GM23338 (cell line): Measurements from ENCODE around the gene DAD1. TPM values are rescaled to one million over a fixed set of nuclear protein-coding genes. Genes with fewer than 3 reads are reported as not detected.

ENCODE experiments used
- ATAC-seq: fragments of 200-7000 bp; cut with Tn5 transposase; 3 replicates; pipeline ENCODE4 v1.9.1; 2020
- DNase-seq: peaks from one replicate; pipeline ENCODE4 v3.0.0-alpha.2; 2015; ENCODE audit warnings: low spot score
- H2AFZ ChIP-seq: fragments of 200-600 bp; sonication (generic); 2 replicates; pipeline ENCODE4 v1.8.0; 2016; ENCODE audit warnings: antibody characterized with exemption, mild to moderate bottlenecking, moderate library complexity
- H3F3A ChIP-seq: fragments of 200-600 bp; sonication (generic); replicated peaks from 2 replicates; pipeline ENCODE4 v1.8.0; 2017; ENCODE audit warnings: antibody characterized with exemption, mixed run types, low read depth
- H3K27ac ChIP-seq: fragments of 200-600 bp; sonication (generic); 2 replicates; pipeline ENCODE4 v1.6.1; 2016; ENCODE audit warnings: low read depth
- H3K27me3 ChIP-seq: fragments of 200-600 bp; sonication (generic); 2 replicates; pipeline ENCODE4 v1.8.0; 2016; ENCODE audit warnings: mild to moderate bottlenecking, mixed run types, moderate library complexity; ENCODE audit not compliant: insufficient read depth
- H3K36me3 ChIP-seq: fragments of 200-600 bp; sonication (generic); 2 replicates; pipeline ENCODE4 v1.8.0; 2016; ENCODE audit warnings: mild to moderate bottlenecking; ENCODE audit not compliant: insufficient read depth
- H3K4me1 ChIP-seq: fragments of 200-600 bp; sonication (generic); 2 replicates; pipeline ENCODE4 v1.8.0; 2016; ENCODE audit warnings: mild to moderate bottlenecking, moderate library complexity; ENCODE audit not compliant: insufficient read depth
- H3K4me2 ChIP-seq: fragments of 200-600 bp; sonication (generic); 2 replicates; pipeline ENCODE4 v1.7.1; 2017; ENCODE audit warnings: mixed run types
- H3K4me3 ChIP-seq: fragments of 200-600 bp; sonication (generic); 2 replicates; pipeline ENCODE4 v1.6.1; 2016; ENCODE audit warnings: mixed run types
- H3K79me2 ChIP-seq: fragments of 200-600 bp; sonication (generic); replicated peaks from 2 replicates; pipeline ENCODE4 v1.8.0; 2017; ENCODE audit warnings: mild to moderate bottlenecking; ENCODE audit not compliant: insufficient read depth
- H3K9me2 ChIP-seq: fragments of 200-600 bp; sonication (generic); 2 replicates; pipeline ENCODE4 v1.8.0; 2017; ENCODE audit not compliant: insufficient read depth
- H4K20me1 ChIP-seq: fragments of 200-600 bp; sonication (generic); replicated peaks from 2 replicates; pipeline ENCODE4 v1.8.0; 2017; ENCODE audit warnings: mild to moderate bottlenecking; ENCODE audit not compliant: insufficient read depth
- H3K27ac Mint-ChIP-seq: 2 replicates; pipeline ENCODE4 v1.8.0; 2020; ENCODE audit warnings: inconsistent platforms, mild to moderate bottlenecking, moderate library complexity, mixed read lengths
- H3K27me3 Mint-ChIP-seq: 3 replicates; pipeline ENCODE4 v1.8.0; 2022; ENCODE audit warnings: low read depth, mild to moderate bottlenecking, moderate library complexity, mixed read lengths, inconsistent platforms; ENCODE audit not compliant: insufficient read depth, poor library complexity
- H3K36me3 Mint-ChIP-seq: 3 replicates; pipeline ENCODE4 v1.8.0; 2021; ENCODE audit warnings: low read depth, mild to moderate bottlenecking, inconsistent platforms, moderate library complexity, mixed read lengths
- H3K4me1 Mint-ChIP-seq: 3 replicates; pipeline ENCODE4 v1.8.0; 2020; ENCODE audit warnings: mild to moderate bottlenecking, inconsistent platforms, mixed read lengths
- H3K4me3 Mint-ChIP-seq: 3 replicates; pipeline ENCODE4 v1.8.0; 2021; ENCODE audit warnings: moderate library complexity, mild to moderate bottlenecking, inconsistent platforms, mixed read lengths
- H3K9me3 Mint-ChIP-seq: 3 replicates; pipeline ENCODE4 v1.8.0; 2020; ENCODE audit warnings: moderate library complexity, mild to moderate bottlenecking, inconsistent platforms, mixed read lengths
- CREB1 ChIP-seq: fragments of 250-450 bp; sonication (Bioruptor Pico); IDR thresholded peaks from 2 replicates; pipeline ENCODE4 v1.5.0; 2020; ENCODE audit warnings: low read depth, mild to moderate bottlenecking, moderate library complexity
- CTCF ChIP-seq, 2 experiments: fragments of 200-600 bp in 1 of 2; sonication (generic) in 1 of 2; conservative IDR thresholded peaks; 2 replicates each; pipeline versions ENCODE4 v1.5.1 to v1.6.1; 2016 to 2017; ENCODE audit warnings: antibody characterized with exemption in 2 of 2, low read depth in 2 of 2, mild to moderate bottlenecking in 2 of 2, moderate library complexity in 1 of 2
- EZH2 ChIP-seq: fragments of 200-600 bp; sonication (generic); IDR thresholded peaks from one replicate; pipeline ENCODE4 v1.8.0; 2017; ENCODE audit warnings: antibody characterized with exemption, mild to moderate bottlenecking, low read depth; ENCODE audit not compliant: unreplicated experiment
- EZH2phosphoT487 ChIP-seq: fragments of 200-600 bp; sonication (generic); IDR thresholded peaks from one replicate; pipeline ENCODE4 v1.8.1; 2018; ENCODE audit warnings: antibody characterized with exemption; ENCODE audit not compliant: unreplicated experiment
- JUNB ChIP-seq: IDR thresholded peaks from one replicate; pipeline ENCODE4 v1.6.1; 2016; ENCODE audit warnings: antibody characterized with exemption; ENCODE audit not compliant: unreplicated experiment
- NANOG ChIP-seq: IDR thresholded peaks from 2 replicates; pipeline ENCODE4 v1.6.1; 2016; ENCODE audit warnings: antibody characterized with exemption, borderline replicate concordance
- POLR2AphosphoS5 ChIP-seq: IDR thresholded peaks from 2 replicates; pipeline ENCODE4 v1.6.1; 2016; ENCODE audit warnings: antibody characterized with exemption, low read depth
- REST ChIP-seq: IDR thresholded peaks from one replicate; pipeline ENCODE4 v1.6.1; 2018; ENCODE audit warnings: antibody characterized with exemption; ENCODE audit not compliant: unreplicated experiment
- STAT1 ChIP-seq: IDR thresholded peaks from one replicate; pipeline ENCODE4 v1.6.1; 2016; ENCODE audit warnings: antibody characterized with exemption; ENCODE audit not compliant: unreplicated experiment
- ZNF114 ChIP-seq: fragments of 250-450 bp; sonication (Bioruptor Pico); IDR thresholded peaks from 2 replicates; pipeline ENCODE4 v1.5.0; 2020; ENCODE audit warnings: mild to moderate bottlenecking, moderate library complexity
- ZNF331 ChIP-seq: fragments of 250-450 bp; sonication (Bioruptor Pico); IDR thresholded peaks from 2 replicates; pipeline ENCODE4 v1.5.0; 2020; ENCODE audit warnings: low read depth, mild to moderate bottlenecking, moderate library complexity
- polyA plus RNA-seq: library from polyadenylated mRNA; unstranded; fragments of >200 nt; fragmentation: Nextera tagmentation; extraction: Ambion mirVana; gene quantifications from 2 replicates; pipeline ENCODE4 v1.2.1, GENCODE V29; 2016
- total RNA-seq: library from RNA; depleted of rRNA; stranded (reverse); fragments of >200 nt; shearing (Covaris generic); gene quantifications from 2 replicates; pipeline ENCODE4 v1.2.3, GENCODE V29; 2014
- TF ChIP-seq, protein P1 (sequence below): fragments of 250-450 bp; sonication (Bioruptor Pico); IDR thresholded peaks from 2 replicates; pipeline ENCODE4 v1.5.0; 2020; ENCODE audit warnings: mild to moderate bottlenecking, moderate library complexity
- TF ChIP-seq, protein P2 (sequence below): IDR thresholded peaks from 2 replicates; pipeline ENCODE4 v1.6.1; 2016; ENCODE audit warnings: antibody characterized with exemption

DAD1 gene
- total and polyA plus RNA-seq, 2 experiments from 2014 or later, result 180 to 252 TPM

DNA sequence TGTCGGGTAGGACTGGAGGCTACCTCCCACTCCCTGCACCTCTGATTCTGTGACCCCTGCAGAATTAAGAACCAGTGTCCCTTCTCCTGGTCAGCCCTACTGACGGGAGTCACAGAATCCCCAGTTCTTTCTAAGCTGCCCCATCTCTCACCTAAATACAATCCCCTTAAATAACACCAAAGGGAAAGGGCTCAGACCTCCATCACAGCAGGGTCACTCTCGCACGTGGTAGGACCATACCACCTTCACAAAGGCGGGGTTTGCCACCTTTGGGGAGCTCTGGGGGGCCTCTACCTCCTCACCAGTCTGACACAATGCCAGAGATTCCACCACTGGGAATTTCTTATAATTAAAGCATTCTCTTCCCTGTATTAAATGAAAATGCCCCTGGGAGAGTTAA lies 35.6 kb downstream of the DAD1 start:
- ATAC-seq (no peak), DNase-seq (no peak)
- Mint-ChIP-seq H3K36me3 (no peaks in the 10 kb centered on the region; the same call in 2 of the 3 replicates), H3K9me3 (no peaks in the 10 kb centered on the region; the same call in 2 of the 3 replicates), H3K27ac (no peak overlapping the region), H3K27me3 (peaks cover 10% of the 10 kb centered on the region), H3K4me1 (peaks cover 54% of the 10 kb centered on the region), H3K4me3 (no peak overlapping the region)
- Histone ChIP-seq H3K4me3 (no peak overlapping the region), H4K20me1 (no peaks in the 10 kb centered on the region), H3F3A (peaks cover 12% of the 10 kb centered on the region), H3K36me3 (no peaks in the 10 kb centered on the region), H2AFZ (no peak overlapping the region), H3K27me3 (no peaks in the 10 kb centered on the region), H3K4me2 (no peak overlapping the region), H3K9me2 (no peaks in the 10 kb centered on the region), H3K79me2 (no peaks in the 10 kb centered on the region), H3K4me1 (peaks cover 41% of the 10 kb centered on the region), H3K27ac (no peak overlapping the region)
- TF ChIP-seq CTCF (conservative IDR thresholded peaks at IDR 0.05; ENCODE audit: low read depth in 2 of 2) (no peak), EZH2 (no peak), ZNF331 (CRISPR knock-in tag) (no peak), POLR2AphosphoS5 (no peak), NANOG (no peak), REST (no peak), EZH2phosphoT487 (no peak), JUNB (no peak), ZNF114 (CRISPR knock-in tag) (no peak), CREB1 (no peak), STAT1 (no peak)
- TF ChIP-seq, protein P1, sequence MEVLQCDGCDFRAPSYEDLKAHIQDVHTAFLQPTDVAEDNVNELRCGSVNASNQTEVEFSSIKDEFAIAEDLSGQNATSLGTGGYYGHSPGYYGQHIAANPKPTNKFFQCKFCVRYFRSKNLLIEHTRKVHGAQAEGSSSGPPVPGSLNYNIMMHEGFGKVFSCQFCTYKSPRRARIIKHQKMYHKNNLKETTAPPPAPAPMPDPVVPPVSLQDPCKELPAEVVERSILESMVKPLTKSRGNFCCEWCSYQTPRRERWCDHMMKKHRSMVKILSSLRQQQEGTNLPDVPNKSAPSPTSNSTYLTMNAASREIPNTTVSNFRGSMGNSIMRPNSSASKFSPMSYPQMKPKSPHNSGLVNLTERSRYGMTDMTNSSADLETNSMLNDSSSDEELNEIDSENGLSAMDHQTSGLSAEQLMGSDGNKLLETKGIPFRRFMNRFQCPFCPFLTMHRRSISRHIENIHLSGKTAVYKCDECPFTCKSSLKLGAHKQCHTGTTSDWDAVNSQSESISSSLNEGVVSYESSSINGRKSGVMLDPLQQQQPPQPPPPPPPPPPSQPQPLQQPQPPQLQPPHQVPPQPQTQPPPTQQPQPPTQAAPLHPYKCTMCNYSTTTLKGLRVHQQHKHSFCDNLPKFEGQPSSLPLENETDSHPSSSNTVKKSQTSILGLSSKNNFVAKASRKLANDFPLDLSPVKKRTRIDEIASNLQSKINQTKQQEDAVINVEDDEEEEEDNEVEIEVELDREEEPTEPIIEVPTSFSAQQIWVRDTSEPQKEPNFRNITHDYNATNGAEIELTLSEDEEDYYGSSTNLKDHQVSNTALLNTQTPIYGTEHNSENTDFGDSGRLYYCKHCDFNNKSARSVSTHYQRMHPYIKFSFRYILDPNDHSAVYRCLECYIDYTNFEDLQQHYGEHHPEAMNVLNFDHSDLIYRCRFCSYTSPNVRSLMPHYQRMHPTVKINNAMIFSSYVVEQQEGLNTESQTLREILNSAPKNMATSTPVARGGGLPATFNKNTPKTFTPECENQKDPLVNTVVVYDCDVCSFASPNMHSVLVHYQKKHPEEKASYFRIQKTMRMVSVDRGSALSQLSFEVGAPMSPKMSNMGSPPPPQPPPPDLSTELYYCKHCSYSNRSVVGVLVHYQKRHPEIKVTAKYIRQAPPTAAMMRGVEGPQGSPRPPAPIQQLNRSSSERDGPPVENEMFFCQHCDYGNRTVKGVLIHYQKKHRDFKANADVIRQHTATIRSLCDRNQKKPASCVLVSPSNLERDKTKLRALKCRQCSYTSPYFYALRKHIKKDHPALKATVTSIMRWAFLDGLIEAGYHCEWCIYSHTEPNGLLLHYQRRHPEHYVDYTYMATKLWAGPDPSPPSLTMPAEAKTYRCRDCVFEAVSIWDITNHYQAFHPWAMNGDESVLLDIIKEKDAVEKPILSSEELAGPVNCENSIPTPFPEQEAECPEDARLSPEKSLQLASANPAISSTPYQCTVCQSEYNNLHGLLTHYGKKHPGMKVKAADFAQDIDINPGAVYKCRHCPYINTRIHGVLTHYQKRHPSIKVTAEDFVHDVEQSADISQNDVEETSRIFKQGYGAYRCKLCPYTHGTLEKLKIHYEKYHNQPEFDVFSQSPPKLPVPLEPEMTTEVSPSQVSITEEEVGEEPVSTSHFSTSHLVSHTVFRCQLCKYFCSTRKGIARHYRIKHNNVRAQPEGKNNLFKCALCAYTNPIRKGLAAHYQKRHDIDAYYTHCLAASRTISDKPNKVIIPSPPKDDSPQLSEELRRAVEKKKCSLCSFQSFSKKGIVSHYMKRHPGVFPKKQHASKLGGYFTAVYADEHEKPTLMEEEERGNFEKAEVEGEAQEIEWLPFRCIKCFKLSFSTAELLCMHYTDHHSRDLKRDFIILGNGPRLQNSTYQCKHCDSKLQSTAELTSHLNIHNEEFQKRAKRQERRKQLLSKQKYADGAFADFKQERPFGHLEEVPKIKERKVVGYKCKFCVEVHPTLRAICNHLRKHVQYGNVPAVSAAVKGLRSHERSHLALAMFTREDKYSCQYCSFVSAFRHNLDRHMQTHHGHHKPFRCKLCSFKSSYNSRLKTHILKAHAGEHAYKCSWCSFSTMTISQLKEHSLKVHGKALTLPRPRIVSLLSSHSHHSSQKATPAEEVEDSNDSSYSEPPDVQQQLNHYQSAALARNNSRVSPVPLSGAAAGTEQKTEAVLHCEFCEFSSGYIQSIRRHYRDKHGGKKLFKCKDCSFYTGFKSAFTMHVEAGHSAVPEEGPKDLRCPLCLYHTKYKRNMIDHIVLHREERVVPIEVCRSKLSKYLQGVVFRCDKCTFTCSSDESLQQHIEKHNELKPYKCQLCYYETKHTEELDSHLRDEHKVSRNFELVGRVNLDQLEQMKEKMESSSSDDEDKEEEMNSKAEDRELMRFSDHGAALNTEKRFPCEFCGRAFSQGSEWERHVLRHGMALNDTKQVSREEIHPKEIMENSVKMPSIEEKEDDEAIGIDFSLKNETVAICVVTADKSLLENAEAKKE (CRISPR knock-in tag), result no peak
- TF ChIP-seq, protein P2, sequence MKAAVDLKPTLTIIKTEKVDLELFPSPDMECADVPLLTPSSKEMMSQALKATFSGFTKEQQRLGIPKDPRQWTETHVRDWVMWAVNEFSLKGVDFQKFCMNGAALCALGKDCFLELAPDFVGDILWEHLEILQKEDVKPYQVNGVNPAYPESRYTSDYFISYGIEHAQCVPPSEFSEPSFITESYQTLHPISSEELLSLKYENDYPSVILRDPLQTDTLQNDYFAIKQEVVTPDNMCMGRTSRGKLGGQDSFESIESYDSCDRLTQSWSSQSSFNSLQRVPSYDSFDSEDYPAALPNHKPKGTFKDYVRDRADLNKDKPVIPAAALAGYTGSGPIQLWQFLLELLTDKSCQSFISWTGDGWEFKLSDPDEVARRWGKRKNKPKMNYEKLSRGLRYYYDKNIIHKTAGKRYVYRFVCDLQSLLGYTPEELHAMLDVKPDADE, result no peak
